Spleen (tissue), 11 donors: Measurements from ENCODE around the gene PANK4. TPM values are rescaled to one million over a fixed set of nuclear protein-coding genes. Genes with fewer than 3 reads are reported as not detected.

ENCODE experiments used
- DNase-seq: peaks from one replicate; pipeline ENCODE4 v3.0.0-alpha.2; 2020
- H3K27ac ChIP-seq, 8 donors: fragments of 200-600 bp; sonication (generic) in 7 of 8; 1 replicate in 4 of 8; 2 replicates in 4 of 8; pipeline versions ENCODE4 v1.5.0 to v1.8.0; 2016 to 2021; ENCODE audit warnings: inconsistent platforms in 4 of 8, mild to moderate bottlenecking in 4 of 8, moderate library complexity in 1 of 8
- H3K27me3 ChIP-seq, 7 donors: fragments of 200-600 bp; sonication (generic) in 6 of 7; replicated peaks in 1 of 7; 1 replicate in 4 of 7; 2 replicates in 3 of 7; pipeline versions ENCODE4 v1.5.0 to v1.8.0; 2016 to 2021; ENCODE audit warnings: inconsistent platforms in 3 of 7, mild to moderate bottlenecking in 1 of 7
- H3K36me3 ChIP-seq, 6 donors: fragments of 200-600 bp; sonication (generic) in 5 of 6; 1 replicate in 4 of 6; 2 replicates in 2 of 6; pipeline versions ENCODE4 v1.5.0 to v1.8.0; 2016 to 2021; ENCODE audit warnings: inconsistent platforms in 2 of 6
- H3K4me1 ChIP-seq, 6 donors: fragments of 200-600 bp; sonication (generic) in 5 of 6; 1 replicate in 3 of 6; 2 replicates in 3 of 6; pipeline versions ENCODE4 v1.5.0 to v1.8.0; 2016 to 2021; ENCODE audit warnings: inconsistent platforms in 3 of 6
- H3K4me3 ChIP-seq, 8 donors: fragments of 200-600 bp; sonication (generic) in 7 of 8; 1 replicate in 4 of 8; 2 replicates in 4 of 8; pipeline versions ENCODE4 v1.5.0 to v1.8.0; 2016 to 2021; ENCODE audit warnings: inconsistent platforms in 4 of 8, mild to moderate bottlenecking in 4 of 8, moderate library complexity in 2 of 8
- H3K9me3 ChIP-seq, 8 donors: fragments of 200-600 bp; sonication (generic) in 7 of 8; 1 replicate in 4 of 8; 2 replicates in 4 of 8; pipeline versions ENCODE4 v1.5.0 to v1.8.0; 2016 to 2021; ENCODE audit warnings: inconsistent platforms in 4 of 8
- CTCF ChIP-seq, 11 experiments: fragments of 200-600 bp in 7 of 11; fragments of 450-650 bp in 4 of 11; sonication (generic) in 4 of 11; IDR thresholded peaks in 8 of 11; conservative IDR thresholded peaks in 3 of 11; 1 replicate in 7 of 11; 2 replicates in 4 of 11; pipeline versions ENCODE4 v1.4.0 to v1.8.0; 2016 to 2021; ENCODE audit warnings: antibody characterized with exemption in 11 of 11, inconsistent platforms in 4 of 11, mild to moderate bottlenecking in 1 of 11
- POLR2A ChIP-seq, 3 donors: fragments of 450-650 bp; IDR thresholded peaks; one replicate each; pipeline ENCODE4 v1.5.1; 2017; ENCODE audit warnings: antibody characterized with exemption in 3 of 3, mild to moderate bottlenecking in 1 of 3
- POLR2AphosphoS5 ChIP-seq, 3 donors: sonication (generic); formaldehyde crosslinking; IDR thresholded peaks; one replicate each; pipeline ENCODE4 v1.5.1; 2017; ENCODE audit warnings: antibody characterized with exemption in 3 of 3
- WGBS, 5 donors: extraction: QIAGEN DNeasy Blood & Tissue Kit in 3 of 5; methylation state at CpG; one replicate each; pipeline versions ENCODE4 v1.1.5 to v1.1.7; 2013 to 2018; 5-methylcytosine and 5-hydroxymethylcytosine counted together
- intact Hi-C: fragments of 100-400 bp; cut with DNase I; formaldehyde crosslinking; loops from one replicate; pipeline ENCODE4 v1.15.0; 2023; ENCODE audit warnings: low total_unique reads
- polyA plus RNA-seq, 3 donors: library from polyadenylated mRNA; stranded (reverse); fragments of 200-250 nt; gene quantifications; one replicate each; pipeline ENCODE4 v1.2.1, GENCODE V29; 2013
- total RNA-seq, 7 donors: library from RNA; depleted of rRNA in 3 of 7; stranded (reverse); fragments of >200 nt in 3 of 7; fragmentation: NEBNext Ultra II Directional in 4 of 7; extraction: Animal tissue kit (Norgen Biotek cat#: 25700) in 4 of 7; gene quantifications; one replicate each; pipeline versions ENCODE4 v1.1.0 to v1.2.1, GENCODE V29; 2016 to 2021
- donor health status: healthy with polysubstance abuse.
- donor health status: DM: no; HTN: no; CAD: no; lungs with moderate emphysema.
- donor health status: DM: no; HTN: no; CAD: no.
- donor health status: Bipolar disorder and iron deficiency.
- donor health status: healthy.
- donor health status: DM: no; HTN: no; CAD: no.
- donor health status: DM: yes; HTN: yes; CAD: no.

The PANK4 gene
- total and polyA plus RNA-seq, 10 donors: 13.8 to 49.5 (median 42.9) TPM

- TF ChIP-seq POLR2AphosphoS5 (IDR thresholded peaks at IDR 0.05) (no peak), POLR2A (IDR thresholded peaks at IDR 0.05) (no peak), CTCF (IDR thresholded peaks at IDR 0.05 in 8 of 11, conservative IDR thresholded peaks at IDR 0.05 in 3 of 11) (no peak)
- Histone ChIP-seq H3K4me1 (peaks cover 23 to 67% (median 40%) of the 10 kb centered on the region in 6 donors), H3K9me3 (no peaks in the 10 kb centered on the region), H3K4me3 (no peak overlapping the region), H3K27ac (no peak overlapping the region), H3K36me3 (peaks cover 0 to 69% (median 62%) of the 10 kb centered on the region in 6 donors), H3K27me3 (no peaks in the 10 kb centered on the region)
- 91 to 94% (median 92%) methylated on average over 14 to 15 of the region's 15 CpGs; no CpG with 5 or more reads in 1 of the 5 donors for WGBS, 5 donors
- DNase-seq: no peak
- intact Hi-C loops: no loop called here
These were observed 34.1 kb upstream of the PANK4 start for GRCh38 chr1:2560299-2561073.

DNA sequence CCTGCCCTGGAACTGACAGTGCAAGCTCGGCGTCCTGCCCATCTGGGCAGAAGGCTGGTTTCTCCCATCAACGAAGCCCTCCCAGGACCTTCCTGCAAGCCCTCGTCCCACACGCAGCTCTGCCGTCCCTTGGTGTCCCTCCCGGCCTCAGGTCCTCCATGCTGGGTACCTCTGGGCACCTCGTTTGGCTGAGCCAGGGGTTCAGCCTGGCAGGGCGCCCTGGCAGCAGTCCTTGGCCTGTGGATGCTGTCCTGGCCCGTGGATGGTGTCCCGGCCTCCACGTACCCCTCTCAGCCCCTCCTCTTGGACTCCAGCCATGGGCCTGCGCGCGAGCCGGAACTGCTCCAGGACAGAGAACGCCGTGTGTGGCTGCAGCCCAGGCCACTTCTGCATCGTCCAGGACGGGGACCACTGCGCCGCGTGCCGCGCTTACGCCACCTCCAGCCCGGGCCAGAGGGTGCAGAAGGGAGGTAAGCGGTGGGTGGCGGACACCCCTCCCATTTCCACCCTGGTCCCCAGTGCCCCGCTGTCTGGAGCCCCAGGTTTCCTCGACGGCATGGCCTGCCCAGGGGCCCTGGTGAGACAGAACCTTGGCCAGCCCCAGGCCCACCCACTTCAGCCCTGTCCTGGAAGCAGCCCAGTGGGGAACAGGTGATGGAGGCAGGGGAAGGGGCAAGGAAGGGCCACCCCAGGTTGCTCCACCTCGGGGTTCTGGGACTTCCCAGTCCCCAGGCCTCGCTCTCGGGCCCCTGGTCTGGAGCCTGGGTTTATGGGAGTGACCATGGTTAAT, 33.3 kb upstream of the PANK4 start:
- Histone ChIP-seq H3K27me3 (no peaks in the 10 kb centered on the region), H3K4me3 (no peak overlapping the region), H3K27ac (peak overlapping the region in 1 of 8 donors; percentile 98), H3K36me3 (peaks cover 0 to 69% (median 62%) of the 10 kb centered on the region in 6 donors), H3K9me3 (no peaks in the 10 kb centered on the region), H3K4me1 (peaks cover 31 to 74% (median 47%) of the 10 kb centered on the region in 6 donors)
- TF ChIP-seq POLR2AphosphoS5 (IDR thresholded peaks at IDR 0.05) (peak in 2 of 3 donors; percentile 35 to 64), CTCF (IDR thresholded peaks at IDR 0.05 in 8 of 11, conservative IDR thresholded peaks at IDR 0.05 in 3 of 11) (no peak)
- 86 to 89% (median 87%) methylated on average over 14 to 35 of the region's 35 CpGs for WGBS, 5 donors
- no peak for DNase-seq
- intact Hi-C loops: no loop called here

GRCh38 chr1:2558861-2559260, 32.5 kb upstream of the PANK4 start:
- no peak overlapping the region for H3K4me3 ChIP-seq
- no peak for TF ChIP-seq POLR2A (IDR thresholded peaks at IDR 0.05)
- no peak for TF ChIP-seq POLR2AphosphoS5 (IDR thresholded peaks at IDR 0.05)
- no peak for TF ChIP-seq CTCF (IDR thresholded peaks at IDR 0.05 in 8 of 11, conservative IDR thresholded peaks at IDR 0.05 in 3 of 11)
- H3K9me3 ChIP-seq: no peaks in the 10 kb centered on the region
- WGBS, 5 donors: 92 to 96% (median 95%) methylated on average over 4 to 6 of the region's 6 CpGs; no CpG with 5 or more reads in 1 of the 5 donors
- H3K27ac ChIP-seq: peak overlapping the region in 2 of 8 donors; percentile 10 to 98
- H3K4me1 ChIP-seq: peaks cover 37 to 77% (median 56%) of the 10 kb centered on the region in 6 donors
- DNase-seq: no peak
- H3K27me3 ChIP-seq: no peaks in the 10 kb centered on the region
- intact Hi-C loops: no loop called here
- H3K36me3 ChIP-seq: peaks cover 0 to 64% (median 61%) of the 10 kb centered on the region in 6 donors
